GM23338 (cell line): ENCODE results near the gene SLX4IP. TPM values are rescaled to one million over a fixed set of nuclear protein-coding genes. Genes with fewer than 3 reads are reported as not detected.

Source experiments
- ATAC-seq: fragments of 200-7000 bp; cut with Tn5 transposase; 3 replicates; pipeline ENCODE4 v1.9.1; 2020
- DNase-seq: peaks from one replicate; pipeline ENCODE4 v3.0.0-alpha.2; 2015; ENCODE audit warnings: low spot score
- H2AFZ ChIP-seq: fragments of 200-600 bp; sonication (generic); 2 replicates; pipeline ENCODE4 v1.8.0; 2016; ENCODE audit warnings: antibody characterized with exemption, mild to moderate bottlenecking, moderate library complexity
- H3F3A ChIP-seq: fragments of 200-600 bp; sonication (generic); replicated peaks from 2 replicates; pipeline ENCODE4 v1.8.0; 2017; ENCODE audit warnings: antibody characterized with exemption, mixed run types, low read depth
- H3K27ac ChIP-seq: fragments of 200-600 bp; sonication (generic); 2 replicates; pipeline ENCODE4 v1.6.1; 2016; ENCODE audit warnings: low read depth
- H3K27me3 ChIP-seq: fragments of 200-600 bp; sonication (generic); 2 replicates; pipeline ENCODE4 v1.8.0; 2016; ENCODE audit warnings: mild to moderate bottlenecking, mixed run types, moderate library complexity; ENCODE audit not compliant: insufficient read depth
- H3K36me3 ChIP-seq: fragments of 200-600 bp; sonication (generic); 2 replicates; pipeline ENCODE4 v1.8.0; 2016; ENCODE audit warnings: mild to moderate bottlenecking; ENCODE audit not compliant: insufficient read depth
- H3K4me1 ChIP-seq: fragments of 200-600 bp; sonication (generic); 2 replicates; pipeline ENCODE4 v1.8.0; 2016; ENCODE audit warnings: mild to moderate bottlenecking, moderate library complexity; ENCODE audit not compliant: insufficient read depth
- H3K4me2 ChIP-seq: fragments of 200-600 bp; sonication (generic); 2 replicates; pipeline ENCODE4 v1.7.1; 2017; ENCODE audit warnings: mixed run types
- H3K4me3 ChIP-seq: fragments of 200-600 bp; sonication (generic); 2 replicates; pipeline ENCODE4 v1.6.1; 2016; ENCODE audit warnings: mixed run types
- H3K79me2 ChIP-seq: fragments of 200-600 bp; sonication (generic); replicated peaks from 2 replicates; pipeline ENCODE4 v1.8.0; 2017; ENCODE audit warnings: mild to moderate bottlenecking; ENCODE audit not compliant: insufficient read depth
- H3K9me2 ChIP-seq: fragments of 200-600 bp; sonication (generic); 2 replicates; pipeline ENCODE4 v1.8.0; 2017; ENCODE audit not compliant: insufficient read depth
- H4K20me1 ChIP-seq: fragments of 200-600 bp; sonication (generic); replicated peaks from 2 replicates; pipeline ENCODE4 v1.8.0; 2017; ENCODE audit warnings: mild to moderate bottlenecking; ENCODE audit not compliant: insufficient read depth
- H3K27ac Mint-ChIP-seq: 2 replicates; pipeline ENCODE4 v1.8.0; 2020; ENCODE audit warnings: inconsistent platforms, mild to moderate bottlenecking, moderate library complexity, mixed read lengths
- H3K27me3 Mint-ChIP-seq: 3 replicates; pipeline ENCODE4 v1.8.0; 2022; ENCODE audit warnings: low read depth, mild to moderate bottlenecking, moderate library complexity, mixed read lengths, inconsistent platforms; ENCODE audit not compliant: insufficient read depth, poor library complexity
- H3K36me3 Mint-ChIP-seq: 3 replicates; pipeline ENCODE4 v1.8.0; 2021; ENCODE audit warnings: low read depth, mild to moderate bottlenecking, inconsistent platforms, moderate library complexity, mixed read lengths
- H3K4me1 Mint-ChIP-seq: 3 replicates; pipeline ENCODE4 v1.8.0; 2020; ENCODE audit warnings: mild to moderate bottlenecking, inconsistent platforms, mixed read lengths
- H3K4me3 Mint-ChIP-seq: 3 replicates; pipeline ENCODE4 v1.8.0; 2021; ENCODE audit warnings: moderate library complexity, mild to moderate bottlenecking, inconsistent platforms, mixed read lengths
- H3K9me3 Mint-ChIP-seq: 3 replicates; pipeline ENCODE4 v1.8.0; 2020; ENCODE audit warnings: moderate library complexity, mild to moderate bottlenecking, inconsistent platforms, mixed read lengths
- CREB1 ChIP-seq: fragments of 250-450 bp; sonication (Bioruptor Pico); IDR thresholded peaks from 2 replicates; pipeline ENCODE4 v1.5.0; 2020; ENCODE audit warnings: low read depth, mild to moderate bottlenecking, moderate library complexity
- CTCF ChIP-seq, 2 experiments: fragments of 200-600 bp in 1 of 2; sonication (generic) in 1 of 2; conservative IDR thresholded peaks; 2 replicates each; pipeline versions ENCODE4 v1.5.1 to v1.6.1; 2016 to 2017; ENCODE audit warnings: antibody characterized with exemption in 2 of 2, low read depth in 2 of 2, mild to moderate bottlenecking in 2 of 2, moderate library complexity in 1 of 2
- ETS1 ChIP-seq: IDR thresholded peaks from 2 replicates; pipeline ENCODE4 v1.6.1; 2016; ENCODE audit warnings: antibody characterized with exemption
- EZH2 ChIP-seq: fragments of 200-600 bp; sonication (generic); IDR thresholded peaks from one replicate; pipeline ENCODE4 v1.8.0; 2017; ENCODE audit warnings: antibody characterized with exemption, mild to moderate bottlenecking, low read depth; ENCODE audit not compliant: unreplicated experiment
- JUNB ChIP-seq: IDR thresholded peaks from one replicate; pipeline ENCODE4 v1.6.1; 2016; ENCODE audit warnings: antibody characterized with exemption; ENCODE audit not compliant: unreplicated experiment
- NANOG ChIP-seq: IDR thresholded peaks from 2 replicates; pipeline ENCODE4 v1.6.1; 2016; ENCODE audit warnings: antibody characterized with exemption, borderline replicate concordance
- POLR2AphosphoS5 ChIP-seq: IDR thresholded peaks from 2 replicates; pipeline ENCODE4 v1.6.1; 2016; ENCODE audit warnings: antibody characterized with exemption, low read depth
- REST ChIP-seq: IDR thresholded peaks from one replicate; pipeline ENCODE4 v1.6.1; 2018; ENCODE audit warnings: antibody characterized with exemption; ENCODE audit not compliant: unreplicated experiment
- STAT1 ChIP-seq: IDR thresholded peaks from one replicate; pipeline ENCODE4 v1.6.1; 2016; ENCODE audit warnings: antibody characterized with exemption; ENCODE audit not compliant: unreplicated experiment
- ZNF114 ChIP-seq: fragments of 250-450 bp; sonication (Bioruptor Pico); IDR thresholded peaks from 2 replicates; pipeline ENCODE4 v1.5.0; 2020; ENCODE audit warnings: mild to moderate bottlenecking, moderate library complexity
- ZNF331 ChIP-seq: fragments of 250-450 bp; sonication (Bioruptor Pico); IDR thresholded peaks from 2 replicates; pipeline ENCODE4 v1.5.0; 2020; ENCODE audit warnings: low read depth, mild to moderate bottlenecking, moderate library complexity
- polyA plus RNA-seq: library from polyadenylated mRNA; unstranded; fragments of >200 nt; fragmentation: Nextera tagmentation; extraction: Ambion mirVana; gene quantifications from 2 replicates; pipeline ENCODE4 v1.2.1, GENCODE V29; 2016
- total RNA-seq: library from RNA; depleted of rRNA; stranded (reverse); fragments of >200 nt; shearing (Covaris generic); gene quantifications from 2 replicates; pipeline ENCODE4 v1.2.3, GENCODE V29; 2014

Gene SLX4IP
- total and polyA plus RNA-seq, 2 experiments from 2014 or later = 9.1 to 9.8 TPM

GRCh38 chr20:10634211-10634610 lies 199.1 kb downstream of the SLX4IP start (continued):
- TF ChIP-seq REST (no peak), ETS1 (no peak), STAT1 (no peak), JUNB (no peak), ZNF114 (CRISPR knock-in tag) (no peak), ZNF331 (no peak)

GRCh38 chr20:10634683-10635411 lies 199.7 kb downstream of the SLX4IP start:
- Histone ChIP-seq H3K27me3 (no peaks in the 10 kb centered on the region), H3K36me3 (peaks cover 12% of the 10 kb centered on the region), H2AFZ (no peak overlapping the region), H3K4me2 (no peak overlapping the region), H3K9me2 (no peaks in the 10 kb centered on the region; the same call in 1 of the 2 replicates), H3K27ac (peak overlapping the region; percentile 52; the same call in 1 of the 2 replicates), H3F3A (no peaks in the 10 kb centered on the region), H4K20me1 (0 out of 2 replicates have a peak, but pooled peaks cover 2% of the 10 kb centered on the region), H3K4me1 (peaks cover 62% of the 10 kb centered on the region), H3K4me3 (no peak overlapping the region), H3K79me2 (0 out of 2 replicates have a peak, but pooled peaks cover 3% of the 10 kb centered on the region)
- TF ChIP-seq EZH2 = no peak
- TF ChIP-seq STAT1 = no peak
- TF ChIP-seq JUNB = no peak
- TF ChIP-seq NANOG = no peak
- no peak for TF ChIP-seq POLR2AphosphoS5
- TF ChIP-seq REST = no peak
- TF ChIP-seq CREB1 = no peak
- no peak for TF ChIP-seq ZNF114 (CRISPR knock-in tag)
- TF ChIP-seq CTCF (conservative IDR thresholded peaks at IDR 0.05; ENCODE audit: low read depth in 2 of 2) = no peak
- ATAC-seq (no peak), DNase-seq (no peak)
- H3K36me3 Mint-ChIP-seq = peaks cover 24% of the 10 kb centered on the region
- no peak overlapping the region for H3K27ac Mint-ChIP-seq
- H3K4me1 Mint-ChIP-seq = peaks cover 82% of the 10 kb centered on the region
- H3K4me3 Mint-ChIP-seq = no peak overlapping the region
- peaks cover 7% of the 10 kb centered on the region for H3K27me3 Mint-ChIP-seq
- H3K9me3 Mint-ChIP-seq = no peaks in the 10 kb centered on the region
